ENCODE results near the gene SLC6A16.
"Not testable (repeated sequence)": the region's sequence is repeated elsewhere in the genome, so short reads cannot be mapped to it uniquely, and the experiment has no call there.

SLC6A16 gene

GRCh38 chr19:49344505-49345423 is 19.8 kb upstream of the SLC6A16 start:
- no peak for DNase-seq

- DNase-seq = no peak
Observed at GRCh38 chr19:49343123-49343522, 18.1 kb upstream of the SLC6A16 start.

- DNase-seq = no peak
Observed at GRCh38 chr19:49342291-49342721, 17.3 kb upstream of the SLC6A16 start.

- DNase-seq = no peak
Observed at GRCh38 chr19:49340865-49341718, 16.1 kb upstream of the SLC6A16 start.

- DNase-seq = no peak
Observed at GRCh38 chr19:49340069-49340864, 15.3 kb upstream of the SLC6A16 start.

GRCh38 chr19:49339301-49340068 is 14.5 kb upstream of the SLC6A16 start:
- no peak for DNase-seq

GRCh38 chr19:49338691-49339300 is 13.8 kb upstream of the SLC6A16 start:
- DNase-seq = no peak

- DNase-seq = no peak
Observed at GRCh38 chr19:49338023-49338677, 13.2 kb upstream of the SLC6A16 start.

- DNase-seq = no peak
Observed at GRCh38 chr19:49337267-49338022, 12.5 kb upstream of the SLC6A16 start.

GRCh38 chr19:49336482-49337266 is 11.7 kb upstream of the SLC6A16 start:
- DNase-seq = no peak

GRCh38 chr19:49335784-49336481 is 10.9 kb upstream of the SLC6A16 start:
- DNase-seq = no peak

- peak; percentile 39 for DNase-seq
Observed at GRCh38 chr19:49335071-49335783, 10.2 kb upstream of the SLC6A16 start, which contains the start of gene CD37. Gene CD37 (plus strand): TSS chr19:49335406. CDS start chr19:49335541, 135 bp downstream.

GRCh38 chr19:49333811-49334288 is 8.9 kb upstream of the SLC6A16 start:
- DNase-seq = peak; percentile 54

GRCh38 chr19:49333418-49333805 is 8.4 kb upstream of the SLC6A16 start:
- no peak for DNase-seq

GRCh38 chr19:49332691-49333417 is 7.9 kb upstream of the SLC6A16 start:
- not testable (repeated sequence) for DNase-seq

- peak; percentile 31 for DNase-seq
Observed at GRCh38 chr19:49331616-49332055, 6.6 kb upstream of the SLC6A16 start.

GRCh38 chr19:49331187-49331586 is 6.2 kb upstream of the SLC6A16 start:
- not testable (repeated sequence) for DNase-seq
